ENCODE results near the gene RTF2. TPM values are rescaled to one million over a fixed set of nuclear protein-coding genes. Genes with fewer than 3 reads are reported as not detected.

RTF2 gene
- total and polyA plus RNA-seq, 2 experiments from 2014 or later, result 28.2 to 53.7 TPM

DNA sequence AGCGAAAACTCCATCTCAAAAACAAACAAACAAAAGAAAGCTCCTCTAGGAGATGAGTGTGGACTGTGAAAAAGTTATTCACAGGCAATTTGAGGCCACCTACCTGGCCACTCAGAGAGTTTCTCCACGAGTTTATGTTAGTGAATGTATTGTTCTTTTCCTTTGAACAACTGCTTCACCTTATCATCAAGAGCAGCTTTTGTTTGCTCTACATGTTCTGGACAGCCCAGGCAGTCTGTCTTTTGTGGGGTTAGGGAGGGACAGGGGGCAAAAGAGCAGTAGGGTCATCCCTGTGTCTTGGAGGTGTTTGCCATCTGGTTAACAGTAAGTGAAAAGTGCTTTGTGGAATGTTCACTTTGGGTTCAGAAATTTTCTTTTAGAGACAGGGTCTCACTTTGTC, 48.4 kb upstream of the RTF2 start:
- Histone ChIP-seq H3K4me3 (no peak overlapping the region), H4K20me1 (replicated peaks; ENCODE audit: insufficient read depth) (no peaks in the 10 kb centered on the region), H3K36me3 (ENCODE audit: insufficient read depth) (no peaks in the 10 kb centered on the region), H3K9me2 (ENCODE audit: insufficient read depth) (no peaks in the 10 kb centered on the region), H3K27ac (ENCODE audit: low read depth) (no peak overlapping the region), H3K4me2 (no peak overlapping the region), H3K79me2 (replicated peaks; ENCODE audit: insufficient read depth) (no peaks in the 10 kb centered on the region), H3K4me1 (ENCODE audit: insufficient read depth) (no peaks in the 10 kb centered on the region), H3F3A (replicated peaks; ENCODE audit: low read depth) (no peaks in the 10 kb centered on the region), H2AFZ (no peak overlapping the region), H3K27me3 (ENCODE audit: insufficient read depth) (peaks cover 11% of the 10 kb centered on the region; the same call in 1 of the 2 replicates)
- Mint-ChIP-seq H3K36me3 (ENCODE audit: low read depth) (no peaks in the 10 kb centered on the region), H3K4me1 (peaks cover 15% of the 10 kb centered on the region), H3K27ac (no peak overlapping the region), H3K4me3 (no peak overlapping the region), H3K9me3 (no peaks in the 10 kb centered on the region), H3K27me3 (ENCODE audit: insufficient read depth, low read depth, poor library complexity) (peaks cover 25% of the 10 kb centered on the region)
- no peak for DNase-seq (ENCODE audit: low spot score)
- ATAC-seq, result no peak
- TF ChIP-seq, protein P1, sequence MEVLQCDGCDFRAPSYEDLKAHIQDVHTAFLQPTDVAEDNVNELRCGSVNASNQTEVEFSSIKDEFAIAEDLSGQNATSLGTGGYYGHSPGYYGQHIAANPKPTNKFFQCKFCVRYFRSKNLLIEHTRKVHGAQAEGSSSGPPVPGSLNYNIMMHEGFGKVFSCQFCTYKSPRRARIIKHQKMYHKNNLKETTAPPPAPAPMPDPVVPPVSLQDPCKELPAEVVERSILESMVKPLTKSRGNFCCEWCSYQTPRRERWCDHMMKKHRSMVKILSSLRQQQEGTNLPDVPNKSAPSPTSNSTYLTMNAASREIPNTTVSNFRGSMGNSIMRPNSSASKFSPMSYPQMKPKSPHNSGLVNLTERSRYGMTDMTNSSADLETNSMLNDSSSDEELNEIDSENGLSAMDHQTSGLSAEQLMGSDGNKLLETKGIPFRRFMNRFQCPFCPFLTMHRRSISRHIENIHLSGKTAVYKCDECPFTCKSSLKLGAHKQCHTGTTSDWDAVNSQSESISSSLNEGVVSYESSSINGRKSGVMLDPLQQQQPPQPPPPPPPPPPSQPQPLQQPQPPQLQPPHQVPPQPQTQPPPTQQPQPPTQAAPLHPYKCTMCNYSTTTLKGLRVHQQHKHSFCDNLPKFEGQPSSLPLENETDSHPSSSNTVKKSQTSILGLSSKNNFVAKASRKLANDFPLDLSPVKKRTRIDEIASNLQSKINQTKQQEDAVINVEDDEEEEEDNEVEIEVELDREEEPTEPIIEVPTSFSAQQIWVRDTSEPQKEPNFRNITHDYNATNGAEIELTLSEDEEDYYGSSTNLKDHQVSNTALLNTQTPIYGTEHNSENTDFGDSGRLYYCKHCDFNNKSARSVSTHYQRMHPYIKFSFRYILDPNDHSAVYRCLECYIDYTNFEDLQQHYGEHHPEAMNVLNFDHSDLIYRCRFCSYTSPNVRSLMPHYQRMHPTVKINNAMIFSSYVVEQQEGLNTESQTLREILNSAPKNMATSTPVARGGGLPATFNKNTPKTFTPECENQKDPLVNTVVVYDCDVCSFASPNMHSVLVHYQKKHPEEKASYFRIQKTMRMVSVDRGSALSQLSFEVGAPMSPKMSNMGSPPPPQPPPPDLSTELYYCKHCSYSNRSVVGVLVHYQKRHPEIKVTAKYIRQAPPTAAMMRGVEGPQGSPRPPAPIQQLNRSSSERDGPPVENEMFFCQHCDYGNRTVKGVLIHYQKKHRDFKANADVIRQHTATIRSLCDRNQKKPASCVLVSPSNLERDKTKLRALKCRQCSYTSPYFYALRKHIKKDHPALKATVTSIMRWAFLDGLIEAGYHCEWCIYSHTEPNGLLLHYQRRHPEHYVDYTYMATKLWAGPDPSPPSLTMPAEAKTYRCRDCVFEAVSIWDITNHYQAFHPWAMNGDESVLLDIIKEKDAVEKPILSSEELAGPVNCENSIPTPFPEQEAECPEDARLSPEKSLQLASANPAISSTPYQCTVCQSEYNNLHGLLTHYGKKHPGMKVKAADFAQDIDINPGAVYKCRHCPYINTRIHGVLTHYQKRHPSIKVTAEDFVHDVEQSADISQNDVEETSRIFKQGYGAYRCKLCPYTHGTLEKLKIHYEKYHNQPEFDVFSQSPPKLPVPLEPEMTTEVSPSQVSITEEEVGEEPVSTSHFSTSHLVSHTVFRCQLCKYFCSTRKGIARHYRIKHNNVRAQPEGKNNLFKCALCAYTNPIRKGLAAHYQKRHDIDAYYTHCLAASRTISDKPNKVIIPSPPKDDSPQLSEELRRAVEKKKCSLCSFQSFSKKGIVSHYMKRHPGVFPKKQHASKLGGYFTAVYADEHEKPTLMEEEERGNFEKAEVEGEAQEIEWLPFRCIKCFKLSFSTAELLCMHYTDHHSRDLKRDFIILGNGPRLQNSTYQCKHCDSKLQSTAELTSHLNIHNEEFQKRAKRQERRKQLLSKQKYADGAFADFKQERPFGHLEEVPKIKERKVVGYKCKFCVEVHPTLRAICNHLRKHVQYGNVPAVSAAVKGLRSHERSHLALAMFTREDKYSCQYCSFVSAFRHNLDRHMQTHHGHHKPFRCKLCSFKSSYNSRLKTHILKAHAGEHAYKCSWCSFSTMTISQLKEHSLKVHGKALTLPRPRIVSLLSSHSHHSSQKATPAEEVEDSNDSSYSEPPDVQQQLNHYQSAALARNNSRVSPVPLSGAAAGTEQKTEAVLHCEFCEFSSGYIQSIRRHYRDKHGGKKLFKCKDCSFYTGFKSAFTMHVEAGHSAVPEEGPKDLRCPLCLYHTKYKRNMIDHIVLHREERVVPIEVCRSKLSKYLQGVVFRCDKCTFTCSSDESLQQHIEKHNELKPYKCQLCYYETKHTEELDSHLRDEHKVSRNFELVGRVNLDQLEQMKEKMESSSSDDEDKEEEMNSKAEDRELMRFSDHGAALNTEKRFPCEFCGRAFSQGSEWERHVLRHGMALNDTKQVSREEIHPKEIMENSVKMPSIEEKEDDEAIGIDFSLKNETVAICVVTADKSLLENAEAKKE (CRISPR knock-in tag; IDR thresholded peaks at IDR 0.05), result no peak
- TF ChIP-seq EZH2phosphoT487 (IDR thresholded peaks at IDR 0.05; ENCODE audit: unreplicated experiment) (no peak), EZH2 (IDR thresholded peaks at IDR 0.05; ENCODE audit: low read depth, unreplicated experiment) (no peak), ZNF114 (CRISPR knock-in tag; IDR thresholded peaks at IDR 0.05) (no peak), ZNF331 (CRISPR knock-in tag; IDR thresholded peaks at IDR 0.05; ENCODE audit: low read depth) (no peak), STAT1 (IDR thresholded peaks at IDR 0.05; ENCODE audit: unreplicated experiment) (no peak), JUNB (IDR thresholded peaks at IDR 0.05; ENCODE audit: unreplicated experiment) (no peak), POLR2AphosphoS5 (IDR thresholded peaks at IDR 0.05; ENCODE audit: low read depth) (no peak), NANOG (IDR thresholded peaks at IDR 0.05; ENCODE audit: borderline replicate concordance) (no peak), CREB1 (CRISPR knock-in tag; IDR thresholded peaks at IDR 0.05; ENCODE audit: low read depth) (no peak)
- TF ChIP-seq, protein P2, sequence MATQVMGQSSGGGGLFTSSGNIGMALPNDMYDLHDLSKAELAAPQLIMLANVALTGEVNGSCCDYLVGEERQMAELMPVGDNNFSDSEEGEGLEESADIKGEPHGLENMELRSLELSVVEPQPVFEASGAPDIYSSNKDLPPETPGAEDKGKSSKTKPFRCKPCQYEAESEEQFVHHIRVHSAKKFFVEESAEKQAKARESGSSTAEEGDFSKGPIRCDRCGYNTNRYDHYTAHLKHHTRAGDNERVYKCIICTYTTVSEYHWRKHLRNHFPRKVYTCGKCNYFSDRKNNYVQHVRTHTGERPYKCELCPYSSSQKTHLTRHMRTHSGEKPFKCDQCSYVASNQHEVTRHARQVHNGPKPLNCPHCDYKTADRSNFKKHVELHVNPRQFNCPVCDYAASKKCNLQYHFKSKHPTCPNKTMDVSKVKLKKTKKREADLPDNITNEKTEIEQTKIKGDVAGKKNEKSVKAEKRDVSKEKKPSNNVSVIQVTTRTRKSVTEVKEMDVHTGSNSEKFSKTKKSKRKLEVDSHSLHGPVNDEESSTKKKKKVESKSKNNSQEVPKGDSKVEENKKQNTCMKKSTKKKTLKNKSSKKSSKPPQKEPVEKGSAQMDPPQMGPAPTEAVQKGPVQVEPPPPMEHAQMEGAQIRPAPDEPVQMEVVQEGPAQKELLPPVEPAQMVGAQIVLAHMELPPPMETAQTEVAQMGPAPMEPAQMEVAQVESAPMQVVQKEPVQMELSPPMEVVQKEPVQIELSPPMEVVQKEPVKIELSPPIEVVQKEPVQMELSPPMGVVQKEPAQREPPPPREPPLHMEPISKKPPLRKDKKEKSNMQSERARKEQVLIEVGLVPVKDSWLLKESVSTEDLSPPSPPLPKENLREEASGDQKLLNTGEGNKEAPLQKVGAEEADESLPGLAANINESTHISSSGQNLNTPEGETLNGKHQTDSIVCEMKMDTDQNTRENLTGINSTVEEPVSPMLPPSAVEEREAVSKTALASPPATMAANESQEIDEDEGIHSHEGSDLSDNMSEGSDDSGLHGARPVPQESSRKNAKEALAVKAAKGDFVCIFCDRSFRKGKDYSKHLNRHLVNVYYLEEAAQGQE (IDR thresholded peaks at IDR 0.05; ENCODE audit: unreplicated experiment), result no peak
- TF ChIP-seq, protein P3, sequence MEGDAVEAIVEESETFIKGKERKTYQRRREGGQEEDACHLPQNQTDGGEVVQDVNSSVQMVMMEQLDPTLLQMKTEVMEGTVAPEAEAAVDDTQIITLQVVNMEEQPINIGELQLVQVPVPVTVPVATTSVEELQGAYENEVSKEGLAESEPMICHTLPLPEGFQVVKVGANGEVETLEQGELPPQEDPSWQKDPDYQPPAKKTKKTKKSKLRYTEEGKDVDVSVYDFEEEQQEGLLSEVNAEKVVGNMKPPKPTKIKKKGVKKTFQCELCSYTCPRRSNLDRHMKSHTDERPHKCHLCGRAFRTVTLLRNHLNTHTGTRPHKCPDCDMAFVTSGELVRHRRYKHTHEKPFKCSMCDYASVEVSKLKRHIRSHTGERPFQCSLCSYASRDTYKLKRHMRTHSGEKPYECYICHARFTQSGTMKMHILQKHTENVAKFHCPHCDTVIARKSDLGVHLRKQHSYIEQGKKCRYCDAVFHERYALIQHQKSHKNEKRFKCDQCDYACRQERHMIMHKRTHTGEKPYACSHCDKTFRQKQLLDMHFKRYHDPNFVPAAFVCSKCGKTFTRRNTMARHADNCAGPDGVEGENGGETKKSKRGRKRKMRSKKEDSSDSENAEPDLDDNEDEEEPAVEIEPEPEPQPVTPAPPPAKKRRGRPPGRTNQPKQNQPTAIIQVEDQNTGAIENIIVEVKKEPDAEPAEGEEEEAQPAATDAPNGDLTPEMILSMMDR (conservative IDR thresholded peaks at IDR 0.05; ENCODE audit: low read depth in 2 of 2), result no peak
- TF ChIP-seq, protein P4, sequence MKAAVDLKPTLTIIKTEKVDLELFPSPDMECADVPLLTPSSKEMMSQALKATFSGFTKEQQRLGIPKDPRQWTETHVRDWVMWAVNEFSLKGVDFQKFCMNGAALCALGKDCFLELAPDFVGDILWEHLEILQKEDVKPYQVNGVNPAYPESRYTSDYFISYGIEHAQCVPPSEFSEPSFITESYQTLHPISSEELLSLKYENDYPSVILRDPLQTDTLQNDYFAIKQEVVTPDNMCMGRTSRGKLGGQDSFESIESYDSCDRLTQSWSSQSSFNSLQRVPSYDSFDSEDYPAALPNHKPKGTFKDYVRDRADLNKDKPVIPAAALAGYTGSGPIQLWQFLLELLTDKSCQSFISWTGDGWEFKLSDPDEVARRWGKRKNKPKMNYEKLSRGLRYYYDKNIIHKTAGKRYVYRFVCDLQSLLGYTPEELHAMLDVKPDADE (IDR thresholded peaks at IDR 0.05), result no peak
